GM13977 (cell line): ENCODE data around the gene MCM10.
A peak's percentile ranks its signal among the peaks of the same experiment; 100 is the strongest.

Source experiments
- DNase-seq: peaks from one replicate; pipeline ENCODE4 v3.0.0; 2012; ENCODE audit warnings: low spot score
- CTCF ChIP-seq: IDR thresholded peaks from 2 replicates; pipeline ENCODE4 v1.5.1; 2012; ENCODE audit warnings: mild to moderate bottlenecking, control low read depth; ENCODE audit not compliant: insufficient read depth; ENCODE audit errors: extremely low read depth, missing control alignments
- in situ Hi-C: fragments of 300-500 bp; cut with MboI; formaldehyde crosslinking; loops from one replicate; pipeline ENCODE4 v1.12.0; 2022; ENCODE audit warnings: low sequenced_read_pairs, low pct_unique_long_range_greater_than_20kb, mixed read lengths, inconsistent platforms; ENCODE audit not compliant: unreplicated experiment

Gene MCM10

DNA sequence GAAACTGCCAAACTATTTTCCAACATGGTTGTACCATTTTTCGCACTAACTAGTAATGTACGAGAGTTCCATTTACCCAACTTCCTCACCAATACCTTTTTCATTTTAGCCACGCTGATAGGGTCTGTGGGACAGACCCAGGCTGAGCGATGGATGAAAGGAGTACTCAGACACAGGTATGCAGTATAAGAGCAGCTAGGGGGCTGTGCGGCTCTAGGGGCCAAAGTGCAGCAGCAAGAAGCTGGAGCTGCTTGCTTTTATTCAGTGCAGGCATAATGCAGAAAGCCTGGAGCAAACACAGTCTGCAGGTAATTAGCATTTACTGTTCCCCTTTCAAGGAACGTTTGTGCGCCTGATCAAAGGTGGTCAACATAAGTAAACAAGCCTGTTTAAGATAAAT, 51.8 kb downstream of the MCM10 start:
- in situ Hi-C loops = no loop called here
- no peak for DNase-seq
- no peak for TF ChIP-seq CTCF

- in situ Hi-C loops = no loop called here
- no peak for TF ChIP-seq CTCF
- no peak for DNase-seq
Observed at GRCh38 chr10:13218878-13219277, 57.5 kb downstream of the MCM10 start.

DNA sequence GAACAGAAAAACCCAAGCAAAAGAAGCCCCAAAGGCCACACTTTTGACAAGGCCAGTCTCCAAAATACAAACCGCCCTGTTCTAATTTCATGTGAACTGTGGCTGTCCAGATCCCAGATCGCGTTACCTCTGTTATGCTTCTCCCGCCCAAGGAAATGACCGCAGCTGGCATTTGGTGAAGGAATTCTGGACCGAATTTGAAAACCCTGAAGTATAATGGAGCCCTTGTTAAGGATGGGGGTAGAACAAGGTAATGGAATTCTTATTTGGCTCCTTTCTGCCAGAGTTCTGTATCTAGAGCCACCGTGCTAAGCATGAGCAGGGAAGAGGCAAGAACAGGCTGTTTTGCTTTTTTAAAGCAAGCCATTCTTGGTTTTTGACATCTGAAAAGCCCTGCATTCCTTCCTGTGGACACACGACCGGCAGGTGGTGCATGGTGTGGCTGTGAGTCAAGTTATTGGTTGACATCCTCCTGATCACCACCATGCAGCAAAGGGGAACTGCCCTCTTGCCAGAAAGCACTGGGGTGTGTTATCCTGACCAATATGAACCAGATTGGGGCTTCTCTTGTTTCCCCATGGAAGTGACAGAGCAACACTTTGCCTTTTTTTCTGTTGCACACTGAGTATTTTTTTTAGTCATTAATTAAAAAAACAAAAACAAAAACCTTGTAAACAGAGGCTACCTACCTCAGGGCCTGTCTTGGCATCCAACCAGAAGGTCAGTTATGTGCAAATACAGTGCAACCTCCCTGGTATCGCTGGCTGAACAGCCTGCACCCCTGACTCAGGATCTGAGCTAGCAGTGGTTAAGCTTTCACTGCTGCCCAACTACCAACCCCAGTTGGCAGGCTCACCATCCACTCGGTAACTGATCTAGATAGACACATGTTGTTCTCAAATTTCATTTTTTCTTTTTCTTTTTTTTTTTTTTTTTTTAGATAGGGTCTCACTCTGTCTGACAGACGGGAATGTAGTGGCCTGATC, 58.6 kb downstream of the MCM10 start:
- no peak for DNase-seq
- in situ Hi-C loops = no loop called here
- TF ChIP-seq CTCF = peak; percentile 28

DNA sequence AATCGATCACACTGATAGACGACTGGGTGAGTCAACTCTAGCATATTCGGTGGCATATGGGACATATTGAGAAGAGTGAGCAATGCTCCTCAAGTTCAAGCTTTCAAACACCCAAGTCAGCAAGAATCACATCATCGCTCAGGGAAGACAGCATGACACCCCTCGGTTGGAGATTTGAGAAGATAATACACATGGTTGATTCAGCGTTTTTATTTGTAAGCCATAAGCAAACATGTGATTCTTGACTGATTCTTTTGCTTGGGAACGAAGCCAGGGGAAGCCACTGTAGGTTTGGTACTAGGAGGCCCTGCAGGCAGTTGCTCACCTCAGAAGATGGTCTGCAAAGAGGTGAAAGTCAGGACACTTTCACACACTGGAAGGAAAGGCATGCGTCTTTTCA, 60.2 kb downstream of the MCM10 start:
- no peak for DNase-seq
- in situ Hi-C loops = no loop called here
- no peak for TF ChIP-seq CTCF

- no peak for DNase-seq
- in situ Hi-C loops = no loop called here
- TF ChIP-seq CTCF = no peak
Observed at GRCh38 chr10:13222151-13222550, 60.8 kb downstream of the MCM10 start.

DNA sequence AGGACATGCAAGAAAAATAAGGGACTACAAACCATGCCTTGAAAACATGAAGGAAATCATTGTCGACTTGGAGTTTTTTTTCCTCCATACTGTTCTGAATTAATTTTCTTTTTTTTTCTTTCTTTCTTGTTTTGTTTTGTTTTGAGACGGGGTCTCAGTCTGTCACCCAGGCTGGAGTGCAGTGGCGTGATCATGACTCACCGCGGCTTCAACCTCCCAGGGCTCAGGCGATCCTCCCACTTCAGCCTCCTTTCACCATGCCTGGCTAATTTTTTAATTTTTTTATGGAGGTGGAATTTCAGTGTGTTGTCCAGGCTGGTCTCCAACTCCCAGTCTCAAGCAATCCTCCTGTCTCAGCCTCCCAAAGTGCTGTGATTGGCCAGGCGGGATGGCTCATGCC, 61.2 kb downstream of the MCM10 start:
- DNase-seq = no peak
- in situ Hi-C loops = no loop called here
- TF ChIP-seq CTCF = no peak

DNA sequence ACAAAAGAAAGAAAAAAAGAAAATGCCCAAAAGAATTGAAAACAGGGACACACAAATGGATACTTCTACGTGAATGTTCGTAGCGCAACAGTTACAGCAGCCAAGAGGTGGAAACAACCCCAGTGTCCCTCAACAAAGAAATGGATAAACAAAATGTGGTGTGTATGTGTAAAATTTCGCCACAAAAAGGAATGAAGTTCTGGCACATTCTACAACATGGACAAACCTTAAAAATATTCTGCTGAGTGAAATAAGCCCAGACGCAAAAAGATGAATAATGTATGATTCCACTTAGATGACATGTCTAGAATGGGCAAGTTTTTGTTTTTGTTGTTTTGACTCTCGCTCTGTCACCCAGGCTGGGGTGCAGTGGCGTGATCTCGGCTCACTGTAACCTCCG, 61.9 kb downstream of the MCM10 start:
- in situ Hi-C loops = no loop called here
- DNase-seq = no peak
- TF ChIP-seq CTCF = no peak
